Esophagus squamous epithelium (tissue), 5 donors: ENCODE measurements around the gene SLC18B1. TPM values are rescaled to one million over a fixed set of nuclear protein-coding genes. Genes with fewer than 3 reads are reported as not detected.
"Not testable (repeated sequence)": the region's sequence is repeated elsewhere in the genome, so short reads cannot be mapped to it uniquely, and the experiment has no call there.

ENCODE experiments used
- DNase-seq: peaks from one replicate; lab custom pipeline; 2025; lab: John Stamatoyannopoulos, UW
- H3K27ac ChIP-seq, 4 donors: fragments of 200-600 bp; sonication (generic); one replicate each; pipeline ENCODE4 v1.5.1; 2016 to 2019; ENCODE audit warnings: mild to moderate bottlenecking in 1 of 4
- H3K27me3 ChIP-seq, 4 donors: fragments of 200-600 bp; sonication (generic); 1 replicate in 3 of 4; 2 replicates in 1 of 4; pipeline versions ENCODE4 v1.5.1 to v1.6.0; 2017 to 2021; ENCODE audit warnings: antibody characterized with exemption in 1 of 4
- H3K36me3 ChIP-seq, 3 donors: fragments of 200-600 bp; sonication (generic); one replicate each; pipeline ENCODE4 v1.5.1; 2016 to 2019
- H3K4me1 ChIP-seq, 3 donors: fragments of 200-600 bp; sonication (generic); one replicate each; pipeline ENCODE4 v1.5.1; 2017 to 2019
- H3K4me3 ChIP-seq, 4 donors: fragments of 200-600 bp; sonication (generic); 1 replicate in 3 of 4; 2 replicates in 1 of 4; pipeline ENCODE4 v1.5.1; 2016 to 2019; ENCODE audit warnings: mild to moderate bottlenecking in 2 of 4, moderate library complexity in 1 of 4
- H3K9me3 ChIP-seq, 3 donors: fragments of 200-600 bp; sonication (generic); one replicate each; pipeline ENCODE4 v1.5.1; 2016 to 2019
- POLR2A ChIP-seq, 4 donors: fragments of 450-650 bp; IDR thresholded peaks; one replicate each; pipeline ENCODE4 v1.6.1; 2017; ENCODE audit warnings: antibody characterized with exemption in 4 of 4, mild to moderate bottlenecking in 4 of 4, moderate library complexity in 3 of 4
- WGBS, 2 donors: methylation state at CpG; one replicate each; pipeline ENCODE4 v1.1.5; 2018; 5-methylcytosine and 5-hydroxymethylcytosine counted together
- intact Hi-C: fragments of 100-400 bp; cut with DNase I; formaldehyde crosslinking; loops from one replicate; pipeline ENCODE4 v1.15.0; 2022
- total RNA-seq, 4 donors: library from RNA; depleted of rRNA; stranded (reverse); fragments of >200 nt; gene quantifications; one replicate each; pipeline ENCODE4 v1.1.0, GENCODE V29; 2016
- TF ChIP-seq, protein P1 (sequence below), 6 experiments: fragments of 450-650 bp in 4 of 6; fragments of 200-600 bp in 2 of 6; sonication (generic) in 2 of 6; IDR thresholded peaks; one replicate each; pipeline ENCODE4 v1.5.1; 2016 to 2019; ENCODE audit warnings: antibody characterized with exemption in 6 of 6, mild to moderate bottlenecking in 4 of 6, moderate library complexity in 4 of 6
- donor health status: DM: yes; HTN: yes; CAD: no.

SLC18B1 gene
- total RNA-seq, 4 donors from 2014 or later = 11.2 to 28.7 (median 16.8) TPM

DNA sequence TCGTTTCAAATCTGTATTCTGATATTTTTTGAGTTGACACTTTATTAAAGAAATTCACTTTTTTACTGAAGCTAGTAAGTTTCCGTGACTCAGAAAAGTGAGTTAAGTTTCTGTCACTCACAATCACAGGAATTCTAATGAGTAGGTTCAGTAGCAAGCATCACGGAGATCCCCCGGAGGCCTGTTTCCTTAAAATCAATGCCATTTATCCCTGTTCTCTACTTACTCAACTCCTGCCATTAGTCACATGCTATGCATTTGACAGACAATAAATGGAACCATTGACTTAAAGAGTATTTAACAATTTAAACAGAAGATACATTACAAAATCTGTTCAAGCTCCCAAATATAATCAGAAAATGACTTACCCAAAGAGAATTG is 9.1 kb downstream of the SLC18B1 start:
- 96 to 99% methylated on average over 4 of the region's 4 CpGs for WGBS, 2 donors
- no peak for DNase-seq
- H3K4me3 ChIP-seq = no peak overlapping the region

DNA sequence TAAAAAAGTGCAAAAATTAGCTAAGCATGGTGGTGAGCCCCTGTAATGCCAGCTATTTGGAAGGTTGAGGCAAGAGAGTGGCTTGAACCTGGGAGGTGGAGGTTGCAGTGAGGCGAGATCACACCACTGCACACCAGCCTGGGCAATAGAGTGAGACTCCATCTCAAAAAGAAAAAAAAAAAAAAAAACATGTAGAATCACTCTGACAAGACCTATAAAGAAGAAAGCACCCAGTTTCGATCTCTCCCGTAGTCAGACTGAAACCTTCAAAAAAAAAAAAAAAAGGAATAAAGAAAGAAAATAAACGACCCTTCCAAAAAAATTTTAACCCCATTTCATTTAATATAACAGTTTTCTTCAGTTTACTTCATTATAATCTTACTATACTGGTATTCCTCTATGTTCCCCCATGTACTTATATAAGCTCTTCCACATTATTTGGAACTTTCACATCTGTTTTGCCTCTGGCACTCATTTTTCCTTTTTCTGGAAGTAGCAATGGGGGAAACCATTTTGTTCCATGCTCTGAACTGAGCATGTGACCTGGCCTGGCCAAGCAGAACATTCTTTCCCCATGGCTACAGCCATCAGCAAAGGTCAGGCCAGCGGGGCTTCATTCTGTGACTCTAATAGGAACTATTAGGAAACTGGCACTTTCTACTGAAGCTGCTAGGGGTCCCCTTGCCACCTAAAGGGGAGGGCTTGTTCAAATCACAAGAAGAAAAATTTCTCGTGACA is 9.6 kb downstream of the SLC18B1 start:
- peaks cover 0 to 75% (median 3%) of the 10 kb centered on the region in 3 donors for H3K36me3 ChIP-seq
- WGBS, 2 donors = 83 to 89% methylated on average over 6 of the region's 6 CpGs

More for the DNA sequence above, 9.1 kb downstream of the SLC18B1 start:
- Histone ChIP-seq H3K4me1 (no peaks in the 10 kb centered on the region), H3K27ac (no peak overlapping the region), H3K9me3 (no peaks in the 10 kb centered on the region), H3K36me3 (peaks cover 0 to 75% (median 3%) of the 10 kb centered on the region in 3 donors), H3K27me3 (no peaks in the 10 kb centered on the region)
- TF ChIP-seq, protein P1, sequence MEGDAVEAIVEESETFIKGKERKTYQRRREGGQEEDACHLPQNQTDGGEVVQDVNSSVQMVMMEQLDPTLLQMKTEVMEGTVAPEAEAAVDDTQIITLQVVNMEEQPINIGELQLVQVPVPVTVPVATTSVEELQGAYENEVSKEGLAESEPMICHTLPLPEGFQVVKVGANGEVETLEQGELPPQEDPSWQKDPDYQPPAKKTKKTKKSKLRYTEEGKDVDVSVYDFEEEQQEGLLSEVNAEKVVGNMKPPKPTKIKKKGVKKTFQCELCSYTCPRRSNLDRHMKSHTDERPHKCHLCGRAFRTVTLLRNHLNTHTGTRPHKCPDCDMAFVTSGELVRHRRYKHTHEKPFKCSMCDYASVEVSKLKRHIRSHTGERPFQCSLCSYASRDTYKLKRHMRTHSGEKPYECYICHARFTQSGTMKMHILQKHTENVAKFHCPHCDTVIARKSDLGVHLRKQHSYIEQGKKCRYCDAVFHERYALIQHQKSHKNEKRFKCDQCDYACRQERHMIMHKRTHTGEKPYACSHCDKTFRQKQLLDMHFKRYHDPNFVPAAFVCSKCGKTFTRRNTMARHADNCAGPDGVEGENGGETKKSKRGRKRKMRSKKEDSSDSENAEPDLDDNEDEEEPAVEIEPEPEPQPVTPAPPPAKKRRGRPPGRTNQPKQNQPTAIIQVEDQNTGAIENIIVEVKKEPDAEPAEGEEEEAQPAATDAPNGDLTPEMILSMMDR (IDR thresholded peaks at IDR 0.05) = no peak
- TF ChIP-seq POLR2A (IDR thresholded peaks at IDR 0.05) = no peak
- intact Hi-C loops = no loop called here

DNA sequence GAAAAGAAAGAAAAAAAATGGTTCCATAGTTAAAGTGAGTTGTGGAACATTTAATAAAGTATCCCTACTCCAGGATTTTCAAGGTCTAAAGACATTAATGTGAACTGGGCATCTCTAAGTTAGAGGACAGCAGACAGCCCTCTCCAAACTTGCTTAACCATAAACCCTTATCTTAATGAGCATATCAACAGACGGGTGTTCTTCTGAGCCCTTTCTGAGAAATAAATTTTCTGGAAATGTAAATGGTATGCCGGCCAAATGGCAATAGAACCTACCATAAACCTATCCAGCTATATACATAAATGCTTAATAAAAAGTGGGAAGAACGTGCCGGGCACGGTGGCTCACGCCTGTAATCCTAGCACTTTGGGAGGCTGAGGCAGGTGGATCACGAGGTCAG is 12.5 kb downstream of the SLC18B1 start:
- TF ChIP-seq, protein P1 (IDR thresholded peaks at IDR 0.05) = no peak
- no peak for TF ChIP-seq POLR2A (IDR thresholded peaks at IDR 0.05)
- Histone ChIP-seq H3K9me3 (no peaks in the 10 kb centered on the region), H3K4me1 (no peaks in the 10 kb centered on the region), H3K4me3 (no peak overlapping the region), H3K27me3 (no peaks in the 10 kb centered on the region), H3K36me3 (peaks cover 0 to 78% (median 0%) of the 10 kb centered on the region in 3 donors), H3K27ac (no peak overlapping the region)
- intact Hi-C loops = no loop called here
- no peak for DNase-seq
- WGBS, 2 donors = 96% methylated on average over 7 of the region's 7 CpGs

More for the DNA sequence above, 9.6 kb downstream of the SLC18B1 start:
- Histone ChIP-seq H3K9me3 (no peaks in the 10 kb centered on the region), H3K4me1 (no peaks in the 10 kb centered on the region), H3K27ac (no peak overlapping the region), H3K27me3 (no peaks in the 10 kb centered on the region), H3K4me3 (no peak overlapping the region)
- TF ChIP-seq, protein P1 (IDR thresholded peaks at IDR 0.05) = no peak
- no peak for TF ChIP-seq POLR2A (IDR thresholded peaks at IDR 0.05)
- no peak for DNase-seq
- intact Hi-C loops = no loop called here

DNA sequence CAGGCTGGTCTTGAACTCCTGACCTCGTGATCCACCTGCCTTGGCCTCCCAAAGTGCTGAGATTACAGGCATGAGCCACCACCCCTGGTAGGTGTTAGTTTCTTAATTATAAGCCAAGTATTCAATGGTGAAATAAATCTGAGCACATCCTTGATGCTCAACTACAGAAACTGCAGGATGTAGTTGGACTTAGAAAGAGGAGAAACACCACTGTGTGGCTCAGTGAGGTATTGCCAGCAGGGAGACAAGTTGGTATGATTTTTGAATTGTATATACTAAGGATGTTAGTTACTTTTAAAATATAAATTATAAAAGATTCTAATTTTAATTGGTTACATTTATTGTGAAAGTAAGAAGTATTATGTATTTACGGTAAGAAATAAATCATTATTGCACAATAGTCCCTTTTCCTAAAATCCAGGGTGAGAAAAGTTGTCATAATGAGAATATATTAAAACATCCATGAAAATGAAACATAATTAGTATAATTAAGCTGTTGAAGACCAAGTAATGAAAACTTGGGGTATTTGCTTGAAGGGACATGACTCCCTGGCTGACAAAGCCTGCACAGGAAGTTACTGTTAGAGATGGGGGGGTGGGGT is 17.6 kb downstream of the SLC18B1 start:
- intact Hi-C loops = no loop called here
- Histone ChIP-seq H3K36me3 (peaks cover 0 to 85% (median 3%) of the 10 kb centered on the region in 3 donors), H3K27ac (no peak overlapping the region), H3K9me3 (no peaks in the 10 kb centered on the region), H3K4me3 (no peak overlapping the region), H3K27me3 (no peaks in the 10 kb centered on the region), H3K4me1 (no peaks in the 10 kb centered on the region)
- TF ChIP-seq, protein P1 (IDR thresholded peaks at IDR 0.05) = peak in 3 of 6 experiments; percentile 13 to 59 (median 25)
- TF ChIP-seq POLR2A (IDR thresholded peaks at IDR 0.05) = no peak
- DNase-seq = no peak
- WGBS, 2 donors = 75 to 99% methylated on average over 2 of the region's 2 CpGs

DNA sequence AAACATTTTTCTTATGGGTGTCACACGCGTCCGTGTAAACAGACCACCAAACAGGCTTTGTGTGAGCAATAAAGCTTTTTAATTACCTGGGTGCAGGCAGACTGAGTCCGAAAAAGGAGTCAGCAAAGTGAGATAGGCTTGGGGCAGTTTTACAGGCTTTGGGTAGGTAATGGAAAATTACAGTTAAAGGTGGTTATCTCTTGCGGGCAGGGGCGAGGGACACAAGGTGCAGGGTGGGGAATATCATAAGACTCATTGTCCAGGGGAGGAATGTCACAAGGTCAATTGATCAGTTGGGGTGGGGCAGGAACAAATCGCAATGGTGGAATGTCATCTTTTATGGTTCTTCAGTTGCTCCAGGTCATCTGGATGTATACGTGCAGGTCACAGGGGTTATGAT is 20.6 kb downstream of the SLC18B1 start:
- peaks cover 0 to 95% (median 3%) of the 10 kb centered on the region in 3 donors for H3K36me3 ChIP-seq
- H3K27ac ChIP-seq, H3K27me3 ChIP-seq, intact Hi-C loops, DNase-seq, H3K9me3 ChIP-seq, H3K4me3 ChIP-seq, H3K4me1 ChIP-seq: not testable (repeated sequence)
- 91 to 96% methylated on average over 8 of the region's 8 CpGs for WGBS, 2 donors
